GM19238 (cell line): ENCODE data around the gene MILR1.
"Not testable (repeated sequence)": the region's sequence is repeated elsewhere in the genome, so short reads cannot be mapped to it uniquely, and the experiment has no call there.

Experiments used
- DNase-seq: peaks from one replicate; pipeline ENCODE4 v3.0.0; 2011; ENCODE audit warnings: low spot score; ENCODE audit not compliant: insufficient read length

Gene MILR1

GRCh38 chr17:64426596-64426995 lies 22.3 kb upstream of the MILR1 start:
- DNase-seq: no peak

- no peak for DNase-seq
Observed at GRCh38 chr17:64428406-64428805, 20.5 kb upstream of the MILR1 start.

GRCh38 chr17:64430036-64430435 lies 18.9 kb upstream of the MILR1 start:
- not testable (repeated sequence) for DNase-seq

GRCh38 chr17:64431534-64431933 lies 17.4 kb upstream of the MILR1 start:
- DNase-seq: no peak

- DNase-seq: no peak
Observed at GRCh38 chr17:64437944-64438525, 10.9 kb upstream of the MILR1 start.

GRCh38 chr17:64439521-64439920 lies 9.4 kb upstream of the MILR1 start:
- not testable (repeated sequence) for DNase-seq

GRCh38 chr17:64439956-64440355 lies 9.0 kb upstream of the MILR1 start:
- no peak for DNase-seq

GRCh38 chr17:64441772-64442540 lies 7.0 kb upstream of the MILR1 start:
- DNase-seq: no peak

- no peak for DNase-seq
Observed at GRCh38 chr17:64442541-64442971, 6.4 kb upstream of the MILR1 start.

GRCh38 chr17:64443086-64443760 lies 5.7 kb upstream of the MILR1 start:
- DNase-seq: no peak

GRCh38 chr17:64447526-64447925 lies 1.4 kb upstream of the MILR1 start:
- no peak for DNase-seq

- no peak for DNase-seq
Observed at GRCh38 chr17:64449545-64449944, 630 bp downstream of the MILR1 start.

GRCh38 chr17:64455993-64456885 lies 7.3 kb downstream of the MILR1 start:
- DNase-seq: no peak

- DNase-seq: no peak
Observed at GRCh38 chr17:64457156-64457555, 8.2 kb downstream of the MILR1 start.

GRCh38 chr17:64458756-64459155 lies 9.8 kb downstream of the MILR1 start:
- DNase-seq: no peak

GRCh38 chr17:64459284-64459747 lies 10.4 kb downstream of the MILR1 start:
- DNase-seq: no peak

GRCh38 chr17:64459818-64460217 lies 10.9 kb downstream of the MILR1 start:
- DNase-seq: not testable (repeated sequence)

- no peak for DNase-seq
Observed at GRCh38 chr17:64460955-64461354, 12.0 kb downstream of the MILR1 start.

- no peak for DNase-seq
Observed at GRCh38 chr17:64461788-64462187, 12.9 kb downstream of the MILR1 start.

GRCh38 chr17:64466019-64466735 lies 17.3 kb downstream of the MILR1 start:
- no peak for DNase-seq

- DNase-seq: not testable (repeated sequence)
Observed at GRCh38 chr17:64466834-64467233, 17.9 kb downstream of the MILR1 start.
